Liver (tissue), 9 donors: Measurements from ENCODE around the gene EIF2A. TPM values are rescaled to one million over a fixed set of nuclear protein-coding genes. Genes with fewer than 3 reads are reported as not detected.

Experiments used
- DNase-seq: peaks from one replicate; pipeline ENCODE4 v3.0.0-alpha.2; 2017; ENCODE audit warnings: low spot score
- H3K27ac ChIP-seq, 2 donors: one replicate each; pipeline ENCODE4 v1.7.0; 2013; ENCODE audit warnings: inconsistent platforms in 2 of 2, low read length in 2 of 2, control low read depth in 1 of 2, low read depth in 1 of 2, mild to moderate bottlenecking in 1 of 2
- H3K27me3 ChIP-seq, 4 donors: one replicate each; pipeline versions ENCODE4 v1.6.1 to v1.7.0; 2013; ENCODE audit warnings: low read length in 3 of 4, inconsistent platforms in 1 of 4, mild to moderate bottlenecking in 1 of 4, moderate library complexity in 1 of 4; ENCODE audit not compliant: control insufficient read depth in 4 of 4, insufficient read depth in 4 of 4
- H3K36me3 ChIP-seq, 4 donors: one replicate each; pipeline versions ENCODE4 v1.6.1 to v1.7.0; 2013; ENCODE audit warnings: low read length in 3 of 4, mild to moderate bottlenecking in 3 of 4, low read depth in 1 of 4, moderate library complexity in 1 of 4; ENCODE audit not compliant: control insufficient read depth in 4 of 4, insufficient read depth in 3 of 4
- H3K4me1 ChIP-seq, 4 donors: one replicate each; pipeline versions ENCODE4 v1.6.1 to v1.7.0; 2013; ENCODE audit warnings: low read length in 3 of 4, mild to moderate bottlenecking in 3 of 4, moderate library complexity in 1 of 4; ENCODE audit not compliant: control insufficient read depth in 4 of 4, insufficient read depth in 4 of 4
- H3K4me3 ChIP-seq, 3 donors: one replicate each; pipeline versions ENCODE4 v1.6.1 to v1.7.0; 2013; ENCODE audit warnings: low read length in 3 of 3, control low read depth in 1 of 3, low read depth in 1 of 3, mild to moderate bottlenecking in 1 of 3
- H3K9ac ChIP-seq, 2 donors: one replicate each; pipeline ENCODE4 v1.7.0; 2013; ENCODE audit warnings: low read length in 2 of 2, mild to moderate bottlenecking in 2 of 2, moderate library complexity in 2 of 2, control low read depth in 1 of 2, low read depth in 1 of 2
- H3K9me3 ChIP-seq, 4 donors: one replicate each; pipeline versions ENCODE4 v1.6.1 to v1.7.0; 2013; ENCODE audit warnings: low read length in 3 of 4; ENCODE audit not compliant: control insufficient read depth in 4 of 4
- EGR1 ChIP-seq, 2 donors: IDR thresholded peaks; 2 replicates each; pipeline ENCODE4 v1.6.1; 2016 to 2018; ENCODE audit warnings: antibody characterized with exemption in 2 of 2, low read depth in 2 of 2
- FOXA1 ChIP-seq: IDR thresholded peaks from 2 replicates; pipeline ENCODE4 v1.6.1; 2016; ENCODE audit warnings: antibody characterized with exemption
- FOXA2 ChIP-seq: IDR thresholded peaks from 2 replicates; pipeline ENCODE4 v1.6.1; 2016; ENCODE audit warnings: antibody characterized with exemption
- GABPA ChIP-seq, 2 donors: IDR thresholded peaks in 1 of 2; conservative IDR thresholded peaks in 1 of 2; 2 replicates each; pipeline ENCODE4 v1.6.1; 2016; ENCODE audit warnings: antibody characterized with exemption in 2 of 2, mild to moderate bottlenecking in 1 of 2, moderate library complexity in 1 of 2
- HNF4A ChIP-seq, 2 donors: conservative IDR thresholded peaks; 2 replicates each; pipeline ENCODE4 v1.6.1; 2016; ENCODE audit warnings: antibody characterized with exemption in 2 of 2, mild to moderate bottlenecking in 2 of 2
- HNF4G ChIP-seq: IDR thresholded peaks from 2 replicates; pipeline ENCODE4 v1.6.1; 2016; ENCODE audit warnings: antibody characterized with exemption
- JUND ChIP-seq, 2 donors: IDR thresholded peaks; 2 replicates each; pipeline ENCODE4 v1.6.1; 2016; ENCODE audit warnings: antibody characterized with exemption in 2 of 2
- NR2F2 ChIP-seq: IDR thresholded peaks from 2 replicates; pipeline ENCODE4 v1.6.1; 2016; ENCODE audit warnings: antibody characterized with exemption
- RAD21 ChIP-seq, 2 donors: IDR thresholded peaks; 2 replicates each; pipeline ENCODE4 v1.6.1; 2016; ENCODE audit warnings: antibody characterized with exemption in 2 of 2, mild to moderate bottlenecking in 2 of 2
- RXRA ChIP-seq, 2 donors: IDR thresholded peaks; 2 replicates each; pipeline ENCODE4 v1.6.1; 2017 to 2018; ENCODE audit warnings: antibody characterized with exemption in 2 of 2, mild to moderate bottlenecking in 1 of 2
- SP1 ChIP-seq: IDR thresholded peaks from 2 replicates; pipeline ENCODE4 v1.6.1; 2018; ENCODE audit warnings: antibody characterized with exemption, mild to moderate bottlenecking
- TAF1 ChIP-seq: conservative IDR thresholded peaks from 2 replicates; pipeline ENCODE4 v1.6.1; 2016; ENCODE audit warnings: antibody characterized with exemption, mild to moderate bottlenecking
- YY1 ChIP-seq: IDR thresholded peaks from 2 replicates; pipeline ENCODE4 v1.6.1; 2016; ENCODE audit warnings: antibody characterized with exemption, mild to moderate bottlenecking
- WGBS: extraction: QIAGEN DNeasy Blood & Tissue Kit; methylation state at CpG from one replicate; pipeline ENCODE4 v1.1.7; 2013; 5-methylcytosine and 5-hydroxymethylcytosine counted together
- polyA plus RNA-seq, 2 donors: library from polyadenylated mRNA; stranded (reverse) in 1 of 2; unstranded in 1 of 2; fragments of 200-250 nt in 1 of 2; fragments of >200 nt in 1 of 2; fragmentation: Nextera tagmentation in 1 of 2; extraction: Ambion mirVana in 1 of 2; gene quantifications; one replicate each; pipeline versions ENCODE4 v1.2.1 to v1.2.3, GENCODE V29; 2013 to 2015
- total RNA-seq, 2 donors: library from RNA; depleted of rRNA; stranded (reverse); fragments of >200 nt; gene quantifications; one replicate each; pipeline ENCODE4 v1.2.3, GENCODE V29; 2014
- TF ChIP-seq, protein P1 (sequence below): fragments of 150-350 bp; IDR thresholded peaks from 2 replicates; pipeline ENCODE4 v1.5.1; 2017; ENCODE audit warnings: improper control_type of control experiment, low read depth, low read length; ENCODE audit not compliant: missing input control
- TF ChIP-seq, protein P2 (sequence below): IDR thresholded peaks from 2 replicates; pipeline ENCODE4 v1.6.1; 2016; ENCODE audit warnings: antibody characterized with exemption
- TF ChIP-seq, protein P3 (sequence below): IDR thresholded peaks from 2 replicates; pipeline ENCODE4 v1.6.1; 2016; ENCODE audit warnings: antibody characterized with exemption
- TF ChIP-seq, protein P4 (sequence below): IDR thresholded peaks from 2 replicates; pipeline ENCODE4 v1.6.1; 2016; ENCODE audit warnings: antibody characterized with exemption
- TF ChIP-seq, protein P5 (sequence below): IDR thresholded peaks from 2 replicates; pipeline ENCODE4 v1.6.1; 2016; ENCODE audit warnings: antibody characterized with exemption, mild to moderate bottlenecking
- donor health status: healthy.
- donor health status: healthy.
- donor health status: healthy.
- donor health status: healthy.
- donor health status: healthy.

The EIF2A gene
- total and polyA plus RNA-seq, 4 donors, result 23.6 to 104 (median 47.2) TPM

DNA sequence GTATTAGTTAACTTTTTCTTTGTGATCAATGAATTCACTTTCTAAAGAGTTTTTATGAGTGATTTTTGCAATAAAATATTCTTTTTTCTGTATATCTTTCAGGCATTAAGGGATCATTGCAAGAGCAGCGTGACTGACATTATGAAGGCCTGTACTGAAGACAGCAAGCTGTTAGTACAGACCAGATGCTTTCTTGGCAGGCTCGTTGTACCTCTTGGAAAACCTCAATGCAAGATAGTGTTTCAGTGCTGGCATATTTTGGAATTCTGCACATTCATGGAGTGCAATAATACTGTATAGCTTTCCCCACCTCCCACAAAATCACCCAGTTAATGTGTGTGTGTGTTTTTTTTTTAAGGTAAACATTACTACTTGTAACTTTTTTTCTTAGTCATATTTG lies 81.0 kb downstream of the EIF2A start:
- peaks cover 3 to 40% (median 23%) of the 10 kb centered on the region in 4 donors for H3K36me3 ChIP-seq
- no peaks in the 10 kb centered on the region for H3K9me3 ChIP-seq
- TF ChIP-seq GABPA (IDR thresholded peaks at IDR 0.05 in 1 of 2, conservative IDR thresholded peaks at IDR 0.05 in 1 of 2) (no peak), FOXA1 (no peak)
- TF ChIP-seq, protein P1, sequence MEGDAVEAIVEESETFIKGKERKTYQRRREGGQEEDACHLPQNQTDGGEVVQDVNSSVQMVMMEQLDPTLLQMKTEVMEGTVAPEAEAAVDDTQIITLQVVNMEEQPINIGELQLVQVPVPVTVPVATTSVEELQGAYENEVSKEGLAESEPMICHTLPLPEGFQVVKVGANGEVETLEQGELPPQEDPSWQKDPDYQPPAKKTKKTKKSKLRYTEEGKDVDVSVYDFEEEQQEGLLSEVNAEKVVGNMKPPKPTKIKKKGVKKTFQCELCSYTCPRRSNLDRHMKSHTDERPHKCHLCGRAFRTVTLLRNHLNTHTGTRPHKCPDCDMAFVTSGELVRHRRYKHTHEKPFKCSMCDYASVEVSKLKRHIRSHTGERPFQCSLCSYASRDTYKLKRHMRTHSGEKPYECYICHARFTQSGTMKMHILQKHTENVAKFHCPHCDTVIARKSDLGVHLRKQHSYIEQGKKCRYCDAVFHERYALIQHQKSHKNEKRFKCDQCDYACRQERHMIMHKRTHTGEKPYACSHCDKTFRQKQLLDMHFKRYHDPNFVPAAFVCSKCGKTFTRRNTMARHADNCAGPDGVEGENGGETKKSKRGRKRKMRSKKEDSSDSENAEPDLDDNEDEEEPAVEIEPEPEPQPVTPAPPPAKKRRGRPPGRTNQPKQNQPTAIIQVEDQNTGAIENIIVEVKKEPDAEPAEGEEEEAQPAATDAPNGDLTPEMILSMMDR, result no peak
- 90% methylated on average over 2 of the region's 2 CpGs for WGBS
- no peaks in the 10 kb centered on the region for H3K27me3 ChIP-seq
- H3K4me1 ChIP-seq, result no peaks in the 10 kb centered on the region
- DNase-seq, result no peak
- H3K9ac ChIP-seq, result no peak overlapping the region
- no peak overlapping the region for H3K4me3 ChIP-seq
- H3K27ac ChIP-seq, result no peak overlapping the region

DNA sequence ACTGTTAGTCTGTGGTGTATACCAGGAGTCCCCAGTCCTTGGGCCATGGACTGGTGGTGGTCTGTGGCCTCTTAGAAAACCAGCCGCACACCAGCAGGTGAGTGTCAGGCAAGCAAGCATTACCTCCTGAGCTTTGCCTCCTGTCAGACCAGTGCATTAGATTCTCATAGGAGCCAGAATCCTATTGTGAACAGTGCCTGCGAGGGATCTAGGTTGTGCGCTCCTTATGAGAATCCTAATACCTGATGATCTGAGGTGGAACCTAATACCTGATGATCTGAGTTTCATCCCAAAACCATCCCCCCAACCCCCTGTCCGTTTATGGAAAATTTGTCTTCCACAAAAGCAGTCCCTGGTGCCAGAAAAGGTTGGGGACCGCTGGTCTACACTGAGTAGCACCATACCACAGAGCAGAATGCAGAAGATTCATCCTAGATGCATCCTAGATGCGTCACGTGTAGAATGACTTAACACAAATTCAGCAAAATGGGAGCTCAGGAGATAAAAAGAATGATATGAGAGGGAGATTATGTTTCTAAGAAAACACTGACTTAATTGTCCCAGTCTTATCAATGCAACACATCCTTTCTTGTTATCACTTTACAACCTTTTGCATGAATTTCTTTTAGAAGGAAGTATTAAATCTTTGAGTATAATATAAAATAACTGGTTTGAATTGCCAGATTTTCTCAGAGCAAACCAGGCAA lies 85.1 kb downstream of the EIF2A start:
- H3K4me3 ChIP-seq, result no peak overlapping the region

More for the DNA sequence above, 85.1 kb downstream of the EIF2A start:
- no peaks in the 10 kb centered on the region for H3K4me1 ChIP-seq
- peaks cover 3 to 23% (median 14%) of the 10 kb centered on the region in 4 donors for H3K36me3 ChIP-seq
- no peak overlapping the region for H3K27ac ChIP-seq
- no peak overlapping the region for H3K9ac ChIP-seq
- 94% methylated on average over 7 of the region's 7 CpGs for WGBS
- no peak for DNase-seq
- H3K27me3 ChIP-seq, result no peaks in the 10 kb centered on the region
- no peaks in the 10 kb centered on the region for H3K9me3 ChIP-seq
- TF ChIP-seq, protein P2, sequence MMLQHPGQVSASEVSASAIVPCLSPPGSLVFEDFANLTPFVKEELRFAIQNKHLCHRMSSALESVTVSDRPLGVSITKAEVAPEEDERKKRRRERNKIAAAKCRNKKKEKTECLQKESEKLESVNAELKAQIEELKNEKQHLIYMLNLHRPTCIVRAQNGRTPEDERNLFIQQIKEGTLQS, result no peak
- no peak for TF ChIP-seq RAD21 (IDR thresholded peaks at IDR 0.05)
- TF ChIP-seq, protein P3, sequence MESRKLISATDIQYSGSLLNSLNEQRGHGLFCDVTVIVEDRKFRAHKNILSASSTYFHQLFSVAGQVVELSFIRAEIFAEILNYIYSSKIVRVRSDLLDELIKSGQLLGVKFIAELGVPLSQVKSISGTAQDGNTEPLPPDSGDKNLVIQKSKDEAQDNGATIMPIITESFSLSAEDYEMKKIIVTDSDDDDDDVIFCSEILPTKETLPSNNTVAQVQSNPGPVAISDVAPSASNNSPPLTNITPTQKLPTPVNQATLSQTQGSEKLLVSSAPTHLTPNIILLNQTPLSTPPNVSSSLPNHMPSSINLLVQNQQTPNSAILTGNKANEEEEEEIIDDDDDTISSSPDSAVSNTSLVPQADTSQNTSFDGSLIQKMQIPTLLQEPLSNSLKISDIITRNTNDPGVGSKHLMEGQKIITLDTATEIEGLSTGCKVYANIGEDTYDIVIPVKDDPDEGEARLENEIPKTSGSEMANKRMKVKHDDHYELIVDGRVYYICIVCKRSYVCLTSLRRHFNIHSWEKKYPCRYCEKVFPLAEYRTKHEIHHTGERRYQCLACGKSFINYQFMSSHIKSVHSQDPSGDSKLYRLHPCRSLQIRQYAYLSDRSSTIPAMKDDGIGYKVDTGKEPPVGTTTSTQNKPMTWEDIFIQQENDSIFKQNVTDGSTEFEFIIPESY, result no peak
- TF ChIP-seq SP1, result no peak
- TF ChIP-seq, protein P4, sequence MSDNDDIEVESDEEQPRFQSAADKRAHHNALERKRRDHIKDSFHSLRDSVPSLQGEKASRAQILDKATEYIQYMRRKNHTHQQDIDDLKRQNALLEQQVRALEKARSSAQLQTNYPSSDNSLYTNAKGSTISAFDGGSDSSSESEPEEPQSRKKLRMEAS, result no peak
- TF ChIP-seq, protein P1, result no peak
- no peak for TF ChIP-seq HNF4A (conservative IDR thresholded peaks at IDR 0.05)
- no peak for TF ChIP-seq NR2F2
- TF ChIP-seq YY1, result no peak
- TF ChIP-seq EGR1 (IDR thresholded peaks at IDR 0.05; ENCODE audit: low read depth in 2 of 2), result no peak
- TF ChIP-seq, protein P5, sequence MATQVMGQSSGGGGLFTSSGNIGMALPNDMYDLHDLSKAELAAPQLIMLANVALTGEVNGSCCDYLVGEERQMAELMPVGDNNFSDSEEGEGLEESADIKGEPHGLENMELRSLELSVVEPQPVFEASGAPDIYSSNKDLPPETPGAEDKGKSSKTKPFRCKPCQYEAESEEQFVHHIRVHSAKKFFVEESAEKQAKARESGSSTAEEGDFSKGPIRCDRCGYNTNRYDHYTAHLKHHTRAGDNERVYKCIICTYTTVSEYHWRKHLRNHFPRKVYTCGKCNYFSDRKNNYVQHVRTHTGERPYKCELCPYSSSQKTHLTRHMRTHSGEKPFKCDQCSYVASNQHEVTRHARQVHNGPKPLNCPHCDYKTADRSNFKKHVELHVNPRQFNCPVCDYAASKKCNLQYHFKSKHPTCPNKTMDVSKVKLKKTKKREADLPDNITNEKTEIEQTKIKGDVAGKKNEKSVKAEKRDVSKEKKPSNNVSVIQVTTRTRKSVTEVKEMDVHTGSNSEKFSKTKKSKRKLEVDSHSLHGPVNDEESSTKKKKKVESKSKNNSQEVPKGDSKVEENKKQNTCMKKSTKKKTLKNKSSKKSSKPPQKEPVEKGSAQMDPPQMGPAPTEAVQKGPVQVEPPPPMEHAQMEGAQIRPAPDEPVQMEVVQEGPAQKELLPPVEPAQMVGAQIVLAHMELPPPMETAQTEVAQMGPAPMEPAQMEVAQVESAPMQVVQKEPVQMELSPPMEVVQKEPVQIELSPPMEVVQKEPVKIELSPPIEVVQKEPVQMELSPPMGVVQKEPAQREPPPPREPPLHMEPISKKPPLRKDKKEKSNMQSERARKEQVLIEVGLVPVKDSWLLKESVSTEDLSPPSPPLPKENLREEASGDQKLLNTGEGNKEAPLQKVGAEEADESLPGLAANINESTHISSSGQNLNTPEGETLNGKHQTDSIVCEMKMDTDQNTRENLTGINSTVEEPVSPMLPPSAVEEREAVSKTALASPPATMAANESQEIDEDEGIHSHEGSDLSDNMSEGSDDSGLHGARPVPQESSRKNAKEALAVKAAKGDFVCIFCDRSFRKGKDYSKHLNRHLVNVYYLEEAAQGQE, result no peak
- TF ChIP-seq JUND (IDR thresholded peaks at IDR 0.05), result no peak
- no peak for TF ChIP-seq FOXA1
- no peak for TF ChIP-seq TAF1
- TF ChIP-seq GABPA (IDR thresholded peaks at IDR 0.05 in 1 of 2, conservative IDR thresholded peaks at IDR 0.05 in 1 of 2), result no peak
- no peak for TF ChIP-seq RXRA (IDR thresholded peaks at IDR 0.05)
- no peak for TF ChIP-seq FOXA2
- TF ChIP-seq HNF4G, result no peak
